SK-N-SH (cell line): ENCODE measurements around the gene URAD.

Experiments
- EZH2phosphoT487 ChIP-seq: fragments of 200-600 bp; sonication (generic); IDR thresholded peaks from 2 replicates; pipeline ENCODE4 v1.6.1; 2017; ENCODE audit warnings: low read depth, mixed run types, mild to moderate bottlenecking, antibody characterized with exemption, moderate library complexity, borderline replicate concordance
- FOXM1 ChIP-seq: IDR thresholded peaks from 2 replicates; pipeline ENCODE4 v1.4.0; 2012; ENCODE audit warnings: low read depth, mild to moderate bottlenecking
- JUND ChIP-seq: IDR thresholded peaks from 2 replicates; pipeline ENCODE4 v1.4.0; 2012
- MEF2A ChIP-seq: IDR thresholded peaks from 2 replicates; pipeline ENCODE4 v1.4.0; 2012; ENCODE audit warnings: low read depth, borderline replicate concordance
- NRF1 ChIP-seq: IDR thresholded peaks from 2 replicates; pipeline ENCODE4 v1.6.1; 2012; ENCODE audit warnings: low read depth, mild to moderate bottlenecking, low read length
- POLR2AphosphoS5 ChIP-seq: IDR thresholded peaks from 2 replicates; pipeline ENCODE4 v1.6.1; 2012; ENCODE audit warnings: low read depth, low read length
- RFX5 ChIP-seq: IDR thresholded peaks from 2 replicates; pipeline ENCODE4 v1.6.1; 2012; ENCODE audit warnings: mild to moderate bottlenecking, improper control_type of control experiment, low read length
- SMC3 ChIP-seq: IDR thresholded peaks from 2 replicates; pipeline ENCODE4 v1.6.1; 2012; ENCODE audit warnings: low read depth, low read length, improper control_type of control experiment
- TAF1 ChIP-seq: IDR thresholded peaks from 2 replicates; pipeline ENCODE4 v1.6.1; 2012; ENCODE audit warnings: low read depth, mild to moderate bottlenecking, low read length, moderate library complexity, borderline replicate concordance
- YY1 ChIP-seq: IDR thresholded peaks from 2 replicates; pipeline ENCODE4 v1.4.0; 2012; ENCODE audit warnings: low read depth, mild to moderate bottlenecking
- TF ChIP-seq, protein P1 (sequence below): fragments of 200-600 bp; sonication (generic); IDR thresholded peaks from 2 replicates; pipeline ENCODE4 v1.6.1; 2017; ENCODE audit warnings: antibody characterized with exemption, mild to moderate bottlenecking, moderate library complexity
- TF ChIP-seq, protein P2 (sequence below): fragments of 150-350 bp; IDR thresholded peaks from 2 replicates; pipeline ENCODE4 v1.6.1; 2017; ENCODE audit warnings: antibody characterized with exemption, low read length, low read depth, borderline replicate concordance
- TF ChIP-seq, protein P3 (sequence below): IDR thresholded peaks from 2 replicates; pipeline ENCODE4 v1.6.1; 2012; ENCODE audit warnings: mild to moderate bottlenecking, low read depth, low read length, moderate library complexity

DNA sequence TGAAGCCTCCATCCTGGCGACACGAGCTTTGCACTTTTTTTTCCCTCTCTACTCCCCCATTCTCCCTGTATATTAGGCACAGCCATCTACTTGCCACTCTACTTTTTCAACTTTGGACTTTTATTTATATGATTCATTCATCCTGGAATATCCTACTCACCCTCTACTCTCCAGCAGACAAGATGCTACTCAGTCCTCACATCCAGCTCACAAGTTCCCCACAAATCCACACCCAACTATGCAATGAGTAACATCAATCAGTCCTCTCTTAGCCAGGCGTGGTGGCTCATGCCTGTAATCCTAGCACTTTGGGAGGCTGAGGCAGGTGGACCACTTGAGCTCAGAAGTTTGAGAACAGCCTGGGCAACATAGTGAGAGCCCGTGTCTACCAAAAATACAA lies 23.9 kb upstream of the URAD start:
- TF ChIP-seq POLR2AphosphoS5: no peak
- TF ChIP-seq, protein P1, sequence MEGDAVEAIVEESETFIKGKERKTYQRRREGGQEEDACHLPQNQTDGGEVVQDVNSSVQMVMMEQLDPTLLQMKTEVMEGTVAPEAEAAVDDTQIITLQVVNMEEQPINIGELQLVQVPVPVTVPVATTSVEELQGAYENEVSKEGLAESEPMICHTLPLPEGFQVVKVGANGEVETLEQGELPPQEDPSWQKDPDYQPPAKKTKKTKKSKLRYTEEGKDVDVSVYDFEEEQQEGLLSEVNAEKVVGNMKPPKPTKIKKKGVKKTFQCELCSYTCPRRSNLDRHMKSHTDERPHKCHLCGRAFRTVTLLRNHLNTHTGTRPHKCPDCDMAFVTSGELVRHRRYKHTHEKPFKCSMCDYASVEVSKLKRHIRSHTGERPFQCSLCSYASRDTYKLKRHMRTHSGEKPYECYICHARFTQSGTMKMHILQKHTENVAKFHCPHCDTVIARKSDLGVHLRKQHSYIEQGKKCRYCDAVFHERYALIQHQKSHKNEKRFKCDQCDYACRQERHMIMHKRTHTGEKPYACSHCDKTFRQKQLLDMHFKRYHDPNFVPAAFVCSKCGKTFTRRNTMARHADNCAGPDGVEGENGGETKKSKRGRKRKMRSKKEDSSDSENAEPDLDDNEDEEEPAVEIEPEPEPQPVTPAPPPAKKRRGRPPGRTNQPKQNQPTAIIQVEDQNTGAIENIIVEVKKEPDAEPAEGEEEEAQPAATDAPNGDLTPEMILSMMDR: no peak
- TF ChIP-seq SMC3: no peak
- no peak for TF ChIP-seq RFX5
- TF ChIP-seq, protein P2, sequence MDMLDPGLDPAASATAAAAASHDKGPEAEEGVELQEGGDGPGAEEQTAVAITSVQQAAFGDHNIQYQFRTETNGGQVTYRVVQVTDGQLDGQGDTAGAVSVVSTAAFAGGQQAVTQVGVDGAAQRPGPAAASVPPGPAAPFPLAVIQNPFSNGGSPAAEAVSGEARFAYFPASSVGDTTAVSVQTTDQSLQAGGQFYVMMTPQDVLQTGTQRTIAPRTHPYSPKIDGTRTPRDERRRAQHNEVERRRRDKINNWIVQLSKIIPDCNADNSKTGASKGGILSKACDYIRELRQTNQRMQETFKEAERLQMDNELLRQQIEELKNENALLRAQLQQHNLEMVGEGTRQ: no peak
- TF ChIP-seq EZH2phosphoT487: no peak
- no peak for TF ChIP-seq NRF1
- TF ChIP-seq TAF1: no peak
- no peak for TF ChIP-seq YY1
- no peak for TF ChIP-seq MEF2A
- TF ChIP-seq, protein P3, sequence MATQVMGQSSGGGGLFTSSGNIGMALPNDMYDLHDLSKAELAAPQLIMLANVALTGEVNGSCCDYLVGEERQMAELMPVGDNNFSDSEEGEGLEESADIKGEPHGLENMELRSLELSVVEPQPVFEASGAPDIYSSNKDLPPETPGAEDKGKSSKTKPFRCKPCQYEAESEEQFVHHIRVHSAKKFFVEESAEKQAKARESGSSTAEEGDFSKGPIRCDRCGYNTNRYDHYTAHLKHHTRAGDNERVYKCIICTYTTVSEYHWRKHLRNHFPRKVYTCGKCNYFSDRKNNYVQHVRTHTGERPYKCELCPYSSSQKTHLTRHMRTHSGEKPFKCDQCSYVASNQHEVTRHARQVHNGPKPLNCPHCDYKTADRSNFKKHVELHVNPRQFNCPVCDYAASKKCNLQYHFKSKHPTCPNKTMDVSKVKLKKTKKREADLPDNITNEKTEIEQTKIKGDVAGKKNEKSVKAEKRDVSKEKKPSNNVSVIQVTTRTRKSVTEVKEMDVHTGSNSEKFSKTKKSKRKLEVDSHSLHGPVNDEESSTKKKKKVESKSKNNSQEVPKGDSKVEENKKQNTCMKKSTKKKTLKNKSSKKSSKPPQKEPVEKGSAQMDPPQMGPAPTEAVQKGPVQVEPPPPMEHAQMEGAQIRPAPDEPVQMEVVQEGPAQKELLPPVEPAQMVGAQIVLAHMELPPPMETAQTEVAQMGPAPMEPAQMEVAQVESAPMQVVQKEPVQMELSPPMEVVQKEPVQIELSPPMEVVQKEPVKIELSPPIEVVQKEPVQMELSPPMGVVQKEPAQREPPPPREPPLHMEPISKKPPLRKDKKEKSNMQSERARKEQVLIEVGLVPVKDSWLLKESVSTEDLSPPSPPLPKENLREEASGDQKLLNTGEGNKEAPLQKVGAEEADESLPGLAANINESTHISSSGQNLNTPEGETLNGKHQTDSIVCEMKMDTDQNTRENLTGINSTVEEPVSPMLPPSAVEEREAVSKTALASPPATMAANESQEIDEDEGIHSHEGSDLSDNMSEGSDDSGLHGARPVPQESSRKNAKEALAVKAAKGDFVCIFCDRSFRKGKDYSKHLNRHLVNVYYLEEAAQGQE: no peak
- TF ChIP-seq JUND: no peak
- no peak for TF ChIP-seq FOXM1
